CD4-positive, CD25-positive, alpha-beta regulatory T cell (primary cell): ENCODE measurements around the gene GNAL. TPM values are rescaled to one million over a fixed set of nuclear protein-coding genes. Genes with fewer than 3 reads are reported as not detected.
"Not testable (repeated sequence)": the region's sequence is repeated elsewhere in the genome, so short reads cannot be mapped to it uniquely, and the experiment has no call there.

ENCODE experiments used
- ATAC-seq, 2 donors: fragments of 150-1000 bp; cut with Tn5 transposase; one replicate each; pipeline ENCODE4 v1.10.0; 2021; ENCODE audit warnings: low read depth in 2 of 2, moderate number of reproducible peaks in 2 of 2, moderate library complexity in 1 of 2
- DNase-seq, 3 donors: peaks; one replicate each; pipeline versions ENCODE4 v3.0.0 to v3.0.0-alpha.2; 2012 to 2022; ENCODE audit warnings: mixed read lengths in 1 of 3
- H3K27ac ChIP-seq: one replicate; pipeline ENCODE4 v1.7.0; 2013; ENCODE audit warnings: mild to moderate bottlenecking, low read length; ENCODE audit not compliant: insufficient read depth, poor library complexity, severe bottlenecking
- H3K27me3 ChIP-seq: one replicate; pipeline ENCODE4 v1.7.0; 2013; ENCODE audit warnings: low read length; ENCODE audit not compliant: control insufficient read depth, insufficient read depth
- H3K36me3 ChIP-seq: one replicate; pipeline ENCODE4 v1.7.0; 2013; ENCODE audit warnings: mild to moderate bottlenecking, low read length, moderate library complexity; ENCODE audit not compliant: control insufficient read depth, insufficient read depth
- H3K4me1 ChIP-seq: 2 replicates; pipeline ENCODE4 v1.7.0; 2013; ENCODE audit warnings: mild to moderate bottlenecking, low read length; ENCODE audit not compliant: insufficient read depth, control insufficient read depth, poor library complexity, severe bottlenecking
- H3K4me3 ChIP-seq: one replicate; pipeline ENCODE4 v1.7.0; 2013; ENCODE audit warnings: low read depth, mild to moderate bottlenecking, low read length, moderate library complexity
- H3K9me3 ChIP-seq, 2 experiments: 1 replicate in 1 of 2; 2 replicates in 1 of 2; pipeline ENCODE4 v1.7.0; 2013; ENCODE audit warnings: low read length in 2 of 2, mild to moderate bottlenecking in 1 of 2, moderate library complexity in 1 of 2; ENCODE audit not compliant: control insufficient read depth in 2 of 2
- H3K27ac Mint-ChIP-seq, 3 donors: one replicate each; pipeline ENCODE4 v1.8.0; 2020 to 2022; ENCODE audit warnings: mild to moderate bottlenecking in 3 of 3, mixed read lengths in 3 of 3, moderate library complexity in 2 of 3
- H3K27me3 Mint-ChIP-seq: one replicate; pipeline ENCODE4 v1.8.0; 2022; ENCODE audit warnings: mild to moderate bottlenecking, mixed read lengths
- H3K36me3 Mint-ChIP-seq: one replicate; pipeline ENCODE4 v1.8.0; 2020; ENCODE audit warnings: mixed read lengths
- H3K4me1 Mint-ChIP-seq, 4 donors: one replicate each; pipeline ENCODE4 v1.8.0; 2020 to 2022; ENCODE audit warnings: mixed read lengths in 4 of 4, mild to moderate bottlenecking in 1 of 4
- H3K4me3 Mint-ChIP-seq, 4 donors: one replicate each; pipeline ENCODE4 v1.8.0; 2020 to 2022; ENCODE audit warnings: mild to moderate bottlenecking in 4 of 4, mixed read lengths in 4 of 4, moderate library complexity in 3 of 4
- H3K9me3 Mint-ChIP-seq, 7 donors: one replicate each; pipeline ENCODE4 v1.8.0; 2020 to 2022; ENCODE audit warnings: mixed read lengths in 7 of 7, mild to moderate bottlenecking in 3 of 7, moderate library complexity in 2 of 7
- polyA plus RNA-seq, 4 donors: library from polyadenylated mRNA; unstranded; fragments of 300-500 nt; fragmentation: Illumina TruSeq; gene quantifications; one replicate each; pipeline ENCODE4 v1.2.3, GENCODE V29; 2021
- total RNA-seq: library from RNA; stranded (reverse); gene quantifications from one replicate; pipeline ENCODE4 v1.2.3, GENCODE V29; 2022

GNAL gene
- total and polyA plus RNA-seq, 5 donors from 2014 or later = 0.05 to 0.76 (median 0.09) TPM; not detected in 2

GRCh38 chr18:11909061-11909455 is 220.0 kb downstream of the GNAL start:
- Mint-ChIP-seq H3K9me3 (no peaks in the 10 kb centered on the region), H3K27ac (peak overlapping the region; percentile 91 to 95 (median 91)), H3K4me1 (peaks cover 11 to 34% (median 20%) of the 10 kb centered on the region in 4 donors), H3K4me3 (peak overlapping the region; percentile 90 to 98 (median 94)), H3K27me3 (no peaks in the 10 kb centered on the region), H3K36me3 (peaks cover 4% of the 10 kb centered on the region)
- ATAC-seq = no peak
- peaks cover 20% of the 10 kb centered on the region for H3K4me1 ChIP-seq
- peak in 1 of 3 donors; percentile 52 for DNase-seq
- peak overlapping the region; percentile 78 for H3K4me3 ChIP-seq
- no peaks in the 10 kb centered on the region for H3K9me3 ChIP-seq
- no peaks in the 10 kb centered on the region for H3K27me3 ChIP-seq
- peaks cover 10% of the 10 kb centered on the region for H3K36me3 ChIP-seq
- H3K27ac ChIP-seq = peak overlapping the region; percentile 92

GRCh38 chr18:11909591-11910026 is 220.5 kb downstream of the GNAL start:
- H3K27me3 Mint-ChIP-seq = no peaks in the 10 kb centered on the region
- peak overlapping the region; percentile 90 to 98 (median 94) for H3K4me3 Mint-ChIP-seq
- H3K36me3 Mint-ChIP-seq = peaks cover 4% of the 10 kb centered on the region
- peak in 1 of 3 donors; percentile 15 for DNase-seq
- H3K9me3 ChIP-seq = no peaks in the 10 kb centered on the region
- peaks cover 12 to 34% (median 21%) of the 10 kb centered on the region in 4 donors for H3K4me1 Mint-ChIP-seq
- peaks cover 7% of the 10 kb centered on the region for H3K36me3 ChIP-seq
- H3K4me3 ChIP-seq = peak overlapping the region; percentile 78
- peaks cover 20% of the 10 kb centered on the region for H3K4me1 ChIP-seq
- no peak overlapping the region for H3K27ac ChIP-seq
- peak overlapping the region in 1 of 3 donors; percentile 95 for H3K27ac Mint-ChIP-seq
- no peaks in the 10 kb centered on the region for H3K27me3 ChIP-seq
- ATAC-seq = no peak
- no peaks in the 10 kb centered on the region for H3K9me3 Mint-ChIP-seq

- H3K27me3 ChIP-seq, ATAC-seq, H3K27me3 Mint-ChIP-seq, H3K4me1 Mint-ChIP-seq, H3K4me3 ChIP-seq, H3K9me3 ChIP-seq, H3K36me3 Mint-ChIP-seq, H3K4me1 ChIP-seq, H3K36me3 ChIP-seq, DNase-seq, H3K9me3 Mint-ChIP-seq, H3K27ac ChIP-seq: not testable (repeated sequence)
- H3K27ac Mint-ChIP-seq = peak overlapping the region in 1 of 3 donors; percentile 69
- peak overlapping the region in 1 of 4 donors; percentile 28 for H3K4me3 Mint-ChIP-seq
These were observed 227.8 kb downstream of the GNAL start for GRCh38 chr18:11916880-11917279.

GRCh38 chr18:11919522-11919921 is 230.5 kb downstream of the GNAL start:
- DNase-seq, H3K9me3 ChIP-seq, H3K4me1 ChIP-seq, H3K27ac Mint-ChIP-seq, H3K27ac ChIP-seq, H3K9me3 Mint-ChIP-seq, H3K4me3 ChIP-seq, ATAC-seq, H3K36me3 ChIP-seq, H3K27me3 Mint-ChIP-seq, H3K36me3 Mint-ChIP-seq, H3K4me1 Mint-ChIP-seq, H3K27me3 ChIP-seq, H3K4me3 Mint-ChIP-seq: not testable (repeated sequence)

GRCh38 chr18:11923450-11923849 is 234.4 kb downstream of the GNAL start:
- no peak for ATAC-seq
- H3K27ac ChIP-seq = no peak overlapping the region
- no peaks in the 10 kb centered on the region for H3K4me1 ChIP-seq
- Mint-ChIP-seq H3K27ac (no peak overlapping the region), H3K27me3 (peaks cover 5% of the 10 kb centered on the region), H3K36me3 (no peaks in the 10 kb centered on the region), H3K4me3 (no peak overlapping the region), H3K9me3 (peaks cover 0 to 1% (median 0%) of the 10 kb centered on the region in 7 donors), H3K4me1 (peaks cover 0 to 8% (median 4%) of the 10 kb centered on the region in 4 donors)
- no peaks in the 10 kb centered on the region for H3K36me3 ChIP-seq
- no peaks in the 10 kb centered on the region for H3K9me3 ChIP-seq
- DNase-seq = no peak
- H3K27me3 ChIP-seq = no peaks in the 10 kb centered on the region
- no peak overlapping the region for H3K4me3 ChIP-seq

GRCh38 chr18:11925800-11926481 is 236.9 kb downstream of the GNAL start:
- H3K9me3 Mint-ChIP-seq = peaks cover 0 to 1% (median 0%) of the 10 kb centered on the region in 7 donors
- ATAC-seq (no peak), DNase-seq (no peak)
- H3K4me1 ChIP-seq = no peaks in the 10 kb centered on the region
- H3K36me3 Mint-ChIP-seq = no peaks in the 10 kb centered on the region
- no peak overlapping the region for H3K27ac Mint-ChIP-seq
- H3K4me3 ChIP-seq = no peak overlapping the region
- H3K36me3 ChIP-seq = no peaks in the 10 kb centered on the region
- H3K9me3 ChIP-seq = no peaks in the 10 kb centered on the region
- H3K27me3 Mint-ChIP-seq = peaks cover 8% of the 10 kb centered on the region
- H3K27ac ChIP-seq = no peak overlapping the region
- no peaks in the 10 kb centered on the region for H3K27me3 ChIP-seq
- H3K4me1 Mint-ChIP-seq = peaks cover 0 to 8% (median 4%) of the 10 kb centered on the region in 4 donors
- no peak overlapping the region for H3K4me3 Mint-ChIP-seq

- Mint-ChIP-seq H3K27ac (no peak overlapping the region), H3K4me1 (no peaks in the 10 kb centered on the region), H3K36me3 (no peaks in the 10 kb centered on the region), H3K4me3 (no peak overlapping the region), H3K9me3 (peaks cover 0 to 1% (median 0%) of the 10 kb centered on the region in 7 donors), H3K27me3 (peaks cover 8% of the 10 kb centered on the region)
- ATAC-seq (no peak), DNase-seq (no peak)
- H3K27ac ChIP-seq = no peak overlapping the region
- H3K27me3 ChIP-seq = no peaks in the 10 kb centered on the region
- no peaks in the 10 kb centered on the region for H3K9me3 ChIP-seq
- no peak overlapping the region for H3K4me3 ChIP-seq
- H3K36me3 ChIP-seq = no peaks in the 10 kb centered on the region
- H3K4me1 ChIP-seq = no peaks in the 10 kb centered on the region
These were observed 238.4 kb downstream of the GNAL start for GRCh38 chr18:11927497-11927896.

- Mint-ChIP-seq H3K27ac (no peak overlapping the region), H3K9me3 (no peaks in the 10 kb centered on the region), H3K4me3 (no peak overlapping the region)
These were observed 243.3 kb downstream of the GNAL start for GRCh38 chr18:11932393-11932792.

More at GRCh38 chr18:11932393-11932792, 243.3 kb downstream of the GNAL start:
- Mint-ChIP-seq H3K27me3 (peaks cover 4% of the 10 kb centered on the region), H3K4me1 (peaks cover 0 to 2% (median 0%) of the 10 kb centered on the region in 4 donors), H3K36me3 (no peaks in the 10 kb centered on the region)
- DNase-seq = no peak
- no peak overlapping the region for H3K27ac ChIP-seq
- H3K36me3 ChIP-seq = no peaks in the 10 kb centered on the region
- ATAC-seq = no peak
- no peaks in the 10 kb centered on the region for H3K27me3 ChIP-seq
- H3K4me1 ChIP-seq = no peaks in the 10 kb centered on the region
- no peaks in the 10 kb centered on the region for H3K9me3 ChIP-seq
- H3K4me3 ChIP-seq = no peak overlapping the region
